ENCODE results near the gene GBE1.

The GBE1 gene

GRCh38 chr3:81459733-81460132, 301.7 kb downstream of the GBE1 start:
- Histone ChIP-seq H3K27ac (ENCODE audit: low read depth, low read length) (no peak overlapping the region), H3K27me3 (ENCODE audit: insufficient read depth, low read length) (no peaks in the 10 kb centered on the region), H3K4me3 (ENCODE audit: low read depth, low read length) (no peak overlapping the region), H3K36me3 (ENCODE audit: insufficient read depth, low read length) (no peaks in the 10 kb centered on the region), H3K79me2 (ENCODE audit: control insufficient read depth, insufficient read depth, low read length, unreplicated experiment) (no peaks in the 10 kb centered on the region), H2AFZ (ENCODE audit: low read length, unreplicated experiment) (no peak overlapping the region), H3K4me1 (ENCODE audit: control insufficient read depth, insufficient read depth, low read length, unreplicated experiment) (no peaks in the 10 kb centered on the region)

- peaks cover 21% of the 10 kb centered on the region for H3K4me1 ChIP-seq (ENCODE audit: control insufficient read depth, insufficient read depth, low read length, unreplicated experiment)
- H3K27ac ChIP-seq (ENCODE audit: low read depth, low read length): peak overlapping the region; percentile 59
- no peak overlapping the region for H3K4me3 ChIP-seq (ENCODE audit: low read depth, low read length)
- peak overlapping the region; percentile 47 for H2AFZ ChIP-seq (ENCODE audit: low read length, unreplicated experiment)
- H3K79me2 ChIP-seq (ENCODE audit: control insufficient read depth, insufficient read depth, low read length, unreplicated experiment): no peaks in the 10 kb centered on the region
- H3K27me3 ChIP-seq (ENCODE audit: insufficient read depth, low read length): no peaks in the 10 kb centered on the region
- no peaks in the 10 kb centered on the region for H3K36me3 ChIP-seq (ENCODE audit: insufficient read depth, low read length)
Measured at GRCh38 chr3:81452418-81452817, 309.0 kb downstream of the GBE1 start.

GRCh38 chr3:81451611-81452010, 309.8 kb downstream of the GBE1 start:
- H3K4me1 ChIP-seq (ENCODE audit: control insufficient read depth, insufficient read depth, low read length, unreplicated experiment): peaks cover 21% of the 10 kb centered on the region
- H3K27ac ChIP-seq (ENCODE audit: low read depth, low read length): peak overlapping the region; percentile 55
- no peak overlapping the region for H3K4me3 ChIP-seq (ENCODE audit: low read depth, low read length)
- no peaks in the 10 kb centered on the region for H3K79me2 ChIP-seq (ENCODE audit: control insufficient read depth, insufficient read depth, low read length, unreplicated experiment)
- H3K36me3 ChIP-seq (ENCODE audit: insufficient read depth, low read length): no peaks in the 10 kb centered on the region
- no peaks in the 10 kb centered on the region for H3K27me3 ChIP-seq (ENCODE audit: insufficient read depth, low read length)
- H2AFZ ChIP-seq (ENCODE audit: low read length, unreplicated experiment): no peak overlapping the region

- H3K79me2 ChIP-seq (ENCODE audit: control insufficient read depth, insufficient read depth, low read length, unreplicated experiment): no peaks in the 10 kb centered on the region
- H3K4me3 ChIP-seq (ENCODE audit: low read depth, low read length): no peak overlapping the region
- H3K27me3 ChIP-seq (ENCODE audit: insufficient read depth, low read length): no peaks in the 10 kb centered on the region
- H3K36me3 ChIP-seq (ENCODE audit: insufficient read depth, low read length): no peaks in the 10 kb centered on the region
- H3K4me1 ChIP-seq (ENCODE audit: control insufficient read depth, insufficient read depth, low read length, unreplicated experiment): peaks cover 21% of the 10 kb centered on the region
- peak overlapping the region; percentile 55 for H3K27ac ChIP-seq (ENCODE audit: low read depth, low read length)
- H2AFZ ChIP-seq (ENCODE audit: low read length, unreplicated experiment): no peak overlapping the region
Measured at GRCh38 chr3:81451140-81451539, 310.3 kb downstream of the GBE1 start.

GRCh38 chr3:81446806-81447205, 314.6 kb downstream of the GBE1 start:
- Histone ChIP-seq H3K79me2 (ENCODE audit: control insufficient read depth, insufficient read depth, low read length, unreplicated experiment) (no peaks in the 10 kb centered on the region), H3K36me3 (ENCODE audit: insufficient read depth, low read length) (no peaks in the 10 kb centered on the region), H3K27ac (ENCODE audit: low read depth, low read length) (no peak overlapping the region)

GRCh38 chr3:81445712-81446111, 315.7 kb downstream of the GBE1 start:
- H3K27me3 ChIP-seq (ENCODE audit: insufficient read depth, low read length): no peaks in the 10 kb centered on the region
- H3K27ac ChIP-seq (ENCODE audit: low read depth, low read length): no peak overlapping the region
- H3K79me2 ChIP-seq (ENCODE audit: control insufficient read depth, insufficient read depth, low read length, unreplicated experiment): no peaks in the 10 kb centered on the region
- H3K4me3 ChIP-seq (ENCODE audit: low read depth, low read length): no peak overlapping the region
- H3K36me3 ChIP-seq (ENCODE audit: insufficient read depth, low read length): no peaks in the 10 kb centered on the region
- H2AFZ ChIP-seq (ENCODE audit: low read length, unreplicated experiment): no peak overlapping the region
- H3K4me1 ChIP-seq (ENCODE audit: control insufficient read depth, insufficient read depth, low read length, unreplicated experiment): peaks cover 27% of the 10 kb centered on the region

More at GRCh38 chr3:81446806-81447205, 314.6 kb downstream of the GBE1 start:
- no peak overlapping the region for H3K4me3 ChIP-seq (ENCODE audit: low read depth, low read length)
- no peak overlapping the region for H2AFZ ChIP-seq (ENCODE audit: low read length, unreplicated experiment)
- H3K27me3 ChIP-seq (ENCODE audit: insufficient read depth, low read length): no peaks in the 10 kb centered on the region
- peaks cover 38% of the 10 kb centered on the region for H3K4me1 ChIP-seq (ENCODE audit: control insufficient read depth, insufficient read depth, low read length, unreplicated experiment)

GRCh38 chr3:81444817-81445460, 316.5 kb downstream of the GBE1 start:
- Histone ChIP-seq H3K27ac (ENCODE audit: low read depth, low read length) (peak overlapping the region; percentile 86), H3K4me3 (ENCODE audit: low read depth, low read length) (no peak overlapping the region; the same call in 1 of the 2 replicates), H3K36me3 (ENCODE audit: insufficient read depth, low read length) (no peaks in the 10 kb centered on the region), H3K79me2 (ENCODE audit: control insufficient read depth, insufficient read depth, low read length, unreplicated experiment) (no peaks in the 10 kb centered on the region), H3K27me3 (ENCODE audit: insufficient read depth, low read length) (no peaks in the 10 kb centered on the region), H3K4me1 (ENCODE audit: control insufficient read depth, insufficient read depth, low read length, unreplicated experiment) (peaks cover 25% of the 10 kb centered on the region), H2AFZ (ENCODE audit: low read length, unreplicated experiment) (no peak overlapping the region)

- no peaks in the 10 kb centered on the region for H3K36me3 ChIP-seq (ENCODE audit: insufficient read depth, low read length)
- peak overlapping the region; percentile 78 for H2AFZ ChIP-seq (ENCODE audit: low read length, unreplicated experiment)
- peak overlapping the region; percentile 36; the same call in 1 of the 2 replicates for H3K4me3 ChIP-seq (ENCODE audit: low read depth, low read length)
- no peaks in the 10 kb centered on the region for H3K79me2 ChIP-seq (ENCODE audit: control insufficient read depth, insufficient read depth, low read length, unreplicated experiment)
- H3K27ac ChIP-seq (ENCODE audit: low read depth, low read length): peak overlapping the region; percentile 86
- H3K4me1 ChIP-seq (ENCODE audit: control insufficient read depth, insufficient read depth, low read length, unreplicated experiment): peaks cover 25% of the 10 kb centered on the region
- no peaks in the 10 kb centered on the region for H3K27me3 ChIP-seq (ENCODE audit: insufficient read depth, low read length)
Measured at GRCh38 chr3:81443958-81444357, 317.5 kb downstream of the GBE1 start.

GRCh38 chr3:81443457-81443782, 318.0 kb downstream of the GBE1 start:
- Histone ChIP-seq H3K4me3 (ENCODE audit: low read depth, low read length) (no peak overlapping the region), H2AFZ (ENCODE audit: low read length, unreplicated experiment) (peak overlapping the region; percentile 23), H3K27me3 (ENCODE audit: insufficient read depth, low read length) (no peaks in the 10 kb centered on the region), H3K27ac (ENCODE audit: low read depth, low read length) (peak overlapping the region; percentile 86), H3K36me3 (ENCODE audit: insufficient read depth, low read length) (no peaks in the 10 kb centered on the region), H3K4me1 (ENCODE audit: control insufficient read depth, insufficient read depth, low read length, unreplicated experiment) (peaks cover 25% of the 10 kb centered on the region), H3K79me2 (ENCODE audit: control insufficient read depth, insufficient read depth, low read length, unreplicated experiment) (no peaks in the 10 kb centered on the region)

GRCh38 chr3:81442758-81443456, 318.5 kb downstream of the GBE1 start:
- peak overlapping the region; percentile 86 for H3K27ac ChIP-seq (ENCODE audit: low read depth, low read length)
- no peaks in the 10 kb centered on the region for H3K79me2 ChIP-seq (ENCODE audit: control insufficient read depth, insufficient read depth, low read length, unreplicated experiment)
- H3K36me3 ChIP-seq (ENCODE audit: insufficient read depth, low read length): no peaks in the 10 kb centered on the region
- H3K4me3 ChIP-seq (ENCODE audit: low read depth, low read length): no peak overlapping the region
- H3K27me3 ChIP-seq (ENCODE audit: insufficient read depth, low read length): no peaks in the 10 kb centered on the region
- H3K4me1 ChIP-seq (ENCODE audit: control insufficient read depth, insufficient read depth, low read length, unreplicated experiment): peaks cover 25% of the 10 kb centered on the region
- peak overlapping the region; percentile 23 for H2AFZ ChIP-seq (ENCODE audit: low read length, unreplicated experiment)

GRCh38 chr3:81440661-81441060, 320.8 kb downstream of the GBE1 start:
- no peaks in the 10 kb centered on the region for H3K36me3 ChIP-seq (ENCODE audit: insufficient read depth, low read length)

More at GRCh38 chr3:81440661-81441060, 320.8 kb downstream of the GBE1 start:
- H3K27ac ChIP-seq (ENCODE audit: low read depth, low read length): no peak overlapping the region
- H3K4me3 ChIP-seq (ENCODE audit: low read depth, low read length): no peak overlapping the region
- H3K27me3 ChIP-seq (ENCODE audit: insufficient read depth, low read length): no peaks in the 10 kb centered on the region
- H2AFZ ChIP-seq (ENCODE audit: low read length, unreplicated experiment): no peak overlapping the region
- H3K79me2 ChIP-seq (ENCODE audit: control insufficient read depth, insufficient read depth, low read length, unreplicated experiment): no peaks in the 10 kb centered on the region
- H3K4me1 ChIP-seq (ENCODE audit: control insufficient read depth, insufficient read depth, low read length, unreplicated experiment): peaks cover 25% of the 10 kb centered on the region
